Transverse colon (tissue), 4 donors: ENCODE data around the gene FSCN2.

ENCODE experiments used
- POLR2A ChIP-seq: fragments of 450-650 bp; IDR thresholded peaks from one replicate; pipeline ENCODE4 v1.6.1; 2016; ENCODE audit warnings: antibody characterized with exemption, mild to moderate bottlenecking, moderate library complexity
- POLR2AphosphoS5 ChIP-seq, 3 donors: sonication (generic); formaldehyde crosslinking; IDR thresholded peaks; one replicate each; pipeline ENCODE4 v1.6.1; 2016; ENCODE audit warnings: antibody characterized with exemption in 3 of 3
- TF ChIP-seq, protein P1 (sequence below), 5 experiments: fragments of 200-600 bp in 3 of 5; fragments of 450-650 bp in 2 of 5; sonication (generic) in 3 of 5; IDR thresholded peaks; 1 replicate in 2 of 5; 2 replicates in 3 of 5; pipeline ENCODE4 v1.5.1; 2016 to 2017; ENCODE audit warnings: antibody characterized with exemption in 5 of 5, inconsistent platforms in 3 of 5, mild to moderate bottlenecking in 2 of 5, moderate library complexity in 1 of 5

DNA sequence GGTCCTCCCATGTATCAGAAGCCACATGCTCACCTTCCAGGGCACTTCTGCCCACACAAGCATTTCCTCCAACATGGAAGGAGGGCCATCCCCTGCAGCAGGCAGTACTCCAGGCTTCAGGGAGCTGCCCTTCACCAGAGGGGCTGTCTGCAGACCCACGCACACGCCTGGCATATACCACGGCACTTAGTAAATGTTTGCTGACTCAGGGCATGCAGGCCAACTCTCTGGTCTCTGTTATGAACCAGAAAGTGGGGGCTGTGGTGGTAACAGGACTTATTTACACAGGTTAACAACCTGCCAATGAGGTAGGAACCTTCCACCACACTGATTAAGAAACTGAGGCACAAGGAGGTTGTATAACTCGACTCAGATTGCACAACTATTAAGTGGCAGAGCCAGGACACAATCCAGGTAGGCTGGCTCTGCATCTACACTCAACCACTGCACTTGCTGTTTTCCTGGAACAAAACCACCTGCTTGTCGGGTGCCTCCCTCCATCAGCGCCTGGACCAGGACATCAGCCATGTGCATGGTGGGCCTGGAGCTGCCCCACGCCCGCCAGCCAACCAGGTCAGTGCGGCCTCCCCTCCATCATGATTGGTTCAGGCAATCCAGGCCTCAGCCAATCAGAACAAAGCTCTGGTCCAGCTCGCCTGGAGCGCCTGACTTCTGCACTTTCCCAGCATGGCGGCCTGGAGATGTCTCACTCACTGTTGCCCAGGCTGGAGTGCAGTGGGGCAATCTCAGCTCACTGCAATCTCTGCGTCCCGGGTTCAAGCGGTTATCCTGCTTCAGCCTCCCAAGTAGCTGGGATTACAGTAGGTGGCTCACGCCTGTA, 34.8 kb upstream of the FSCN2 start:
- TF ChIP-seq, protein P1, sequence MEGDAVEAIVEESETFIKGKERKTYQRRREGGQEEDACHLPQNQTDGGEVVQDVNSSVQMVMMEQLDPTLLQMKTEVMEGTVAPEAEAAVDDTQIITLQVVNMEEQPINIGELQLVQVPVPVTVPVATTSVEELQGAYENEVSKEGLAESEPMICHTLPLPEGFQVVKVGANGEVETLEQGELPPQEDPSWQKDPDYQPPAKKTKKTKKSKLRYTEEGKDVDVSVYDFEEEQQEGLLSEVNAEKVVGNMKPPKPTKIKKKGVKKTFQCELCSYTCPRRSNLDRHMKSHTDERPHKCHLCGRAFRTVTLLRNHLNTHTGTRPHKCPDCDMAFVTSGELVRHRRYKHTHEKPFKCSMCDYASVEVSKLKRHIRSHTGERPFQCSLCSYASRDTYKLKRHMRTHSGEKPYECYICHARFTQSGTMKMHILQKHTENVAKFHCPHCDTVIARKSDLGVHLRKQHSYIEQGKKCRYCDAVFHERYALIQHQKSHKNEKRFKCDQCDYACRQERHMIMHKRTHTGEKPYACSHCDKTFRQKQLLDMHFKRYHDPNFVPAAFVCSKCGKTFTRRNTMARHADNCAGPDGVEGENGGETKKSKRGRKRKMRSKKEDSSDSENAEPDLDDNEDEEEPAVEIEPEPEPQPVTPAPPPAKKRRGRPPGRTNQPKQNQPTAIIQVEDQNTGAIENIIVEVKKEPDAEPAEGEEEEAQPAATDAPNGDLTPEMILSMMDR (IDR thresholded peaks at IDR 0.05): no peak
- TF ChIP-seq POLR2A (no peak), POLR2AphosphoS5 (IDR thresholded peaks at IDR 0.05) (no peak)
